ENCODE results near the gene SLC34A3.

SLC34A3 gene

GRCh38 chr9:137262909-137263285 lies 32.2 kb downstream of the SLC34A3 start:
- no peak for DNase-seq

- DNase-seq, result no peak
Measured at GRCh38 chr9:137263506-137263905, 32.8 kb downstream of the SLC34A3 start.

- no peak for DNase-seq
Measured at GRCh38 chr9:137264067-137264466, 33.4 kb downstream of the SLC34A3 start.

GRCh38 chr9:137265496-137266161 lies 34.9 kb downstream of the SLC34A3 start:
- DNase-seq, result no peak

- no peak for DNase-seq
Measured at GRCh38 chr9:137266162-137266527, 35.4 kb downstream of the SLC34A3 start.

- no peak for DNase-seq
Measured at GRCh38 chr9:137266585-137267453, 36.1 kb downstream of the SLC34A3 start.

- no peak for DNase-seq
Measured at GRCh38 chr9:137267933-137268355, 37.2 kb downstream of the SLC34A3 start.

- DNase-seq, result no peak
Measured at GRCh38 chr9:137268538-137269201, 38.0 kb downstream of the SLC34A3 start.

GRCh38 chr9:137269231-137269772 lies 38.6 kb downstream of the SLC34A3 start:
- no peak for DNase-seq

- no peak for DNase-seq
Measured at GRCh38 chr9:137270929-137271695, 40.4 kb downstream of the SLC34A3 start.

- DNase-seq, result no peak
Measured at GRCh38 chr9:137271696-137272076, 41.0 kb downstream of the SLC34A3 start.

- no peak for DNase-seq
Measured at GRCh38 chr9:137272241-137273094, 41.8 kb downstream of the SLC34A3 start.

GRCh38 chr9:137273095-137273490 lies 42.4 kb downstream of the SLC34A3 start:
- DNase-seq, result no peak

GRCh38 chr9:137273611-137274320 lies 43.1 kb downstream of the SLC34A3 start:
- DNase-seq, result peak; percentile 67

- DNase-seq, result no peak
Measured at GRCh38 chr9:137275203-137275587, 44.5 kb downstream of the SLC34A3 start.

GRCh38 chr9:137275588-137276472 lies 45.1 kb downstream of the SLC34A3 start:
- DNase-seq, result no peak

GRCh38 chr9:137276473-137277328 lies 46.0 kb downstream of the SLC34A3 start:
- peak; percentile 61 for DNase-seq

- DNase-seq, result no peak
Measured at GRCh38 chr9:137277329-137278041, 46.8 kb downstream of the SLC34A3 start, which contains the start of gene TOR4A. Gene TOR4A, plus strand, starts transcription at chr9:137277726. Its CDS starts 964 bp downstream, at chr9:137278690.
